GM12864 (cell line): ENCODE results near the gene ZNF438.
"Not testable (repeated sequence)": the region's sequence is repeated elsewhere in the genome, so short reads cannot be mapped to it uniquely, and the experiment has no call there.

Experiments
- DNase-seq: peaks from one replicate; pipeline ENCODE4 v3.0.0-alpha.2; 2011; ENCODE audit warnings: low read depth
- H3K4me3 ChIP-seq: 2 replicates; pipeline ENCODE4 v1.5.1; 2011; ENCODE audit warnings: mild to moderate bottlenecking, low read depth, low read length, control low read depth
- TF ChIP-seq, protein P1 (sequence below): IDR thresholded peaks from 2 replicates; pipeline ENCODE4 v1.5.1; 2011; ENCODE audit warnings: low read depth, mild to moderate bottlenecking, moderate library complexity, low read length, control low read depth, inconsistent platforms; ENCODE audit errors: missing control alignments

ZNF438 gene

DNA sequence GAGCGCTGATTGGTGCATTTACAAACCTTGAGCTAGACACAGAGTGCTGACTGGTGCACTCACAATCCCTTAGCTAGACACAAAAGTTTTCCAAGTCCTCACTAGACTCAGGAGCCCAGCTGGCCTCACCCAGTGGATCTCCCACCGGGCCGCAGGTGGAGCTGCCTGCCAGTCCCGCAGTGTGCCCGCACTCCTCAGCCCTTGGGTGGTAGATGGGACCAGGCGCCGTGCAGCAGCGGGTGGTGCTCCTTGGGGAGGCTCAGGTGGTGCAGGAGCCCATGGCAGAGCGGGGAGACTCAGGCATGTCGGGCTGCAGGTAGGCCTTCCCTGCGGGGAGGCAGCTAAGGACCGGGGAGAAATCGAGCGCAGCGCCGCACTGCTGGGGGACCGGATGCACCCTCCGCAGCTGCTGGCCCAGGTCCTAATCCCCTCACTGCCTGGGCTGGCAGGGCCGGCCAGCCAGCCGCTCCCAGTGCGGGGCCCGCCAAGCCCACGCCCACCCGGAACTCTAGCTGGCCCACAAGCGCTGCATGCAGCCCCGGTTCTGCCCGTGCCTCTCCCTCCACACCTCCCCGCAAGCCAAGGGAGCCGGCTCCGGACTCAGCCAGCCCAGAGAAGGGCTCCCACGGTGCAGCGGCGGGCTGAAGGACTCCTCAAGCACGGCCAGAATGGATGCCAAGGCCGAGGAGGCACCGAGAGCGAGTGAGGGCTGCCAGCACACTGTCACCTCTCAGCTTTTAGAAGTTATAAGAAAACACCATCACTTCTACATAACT lies 128.9 kb downstream of the ZNF438 start:
- TF ChIP-seq, protein P1, sequence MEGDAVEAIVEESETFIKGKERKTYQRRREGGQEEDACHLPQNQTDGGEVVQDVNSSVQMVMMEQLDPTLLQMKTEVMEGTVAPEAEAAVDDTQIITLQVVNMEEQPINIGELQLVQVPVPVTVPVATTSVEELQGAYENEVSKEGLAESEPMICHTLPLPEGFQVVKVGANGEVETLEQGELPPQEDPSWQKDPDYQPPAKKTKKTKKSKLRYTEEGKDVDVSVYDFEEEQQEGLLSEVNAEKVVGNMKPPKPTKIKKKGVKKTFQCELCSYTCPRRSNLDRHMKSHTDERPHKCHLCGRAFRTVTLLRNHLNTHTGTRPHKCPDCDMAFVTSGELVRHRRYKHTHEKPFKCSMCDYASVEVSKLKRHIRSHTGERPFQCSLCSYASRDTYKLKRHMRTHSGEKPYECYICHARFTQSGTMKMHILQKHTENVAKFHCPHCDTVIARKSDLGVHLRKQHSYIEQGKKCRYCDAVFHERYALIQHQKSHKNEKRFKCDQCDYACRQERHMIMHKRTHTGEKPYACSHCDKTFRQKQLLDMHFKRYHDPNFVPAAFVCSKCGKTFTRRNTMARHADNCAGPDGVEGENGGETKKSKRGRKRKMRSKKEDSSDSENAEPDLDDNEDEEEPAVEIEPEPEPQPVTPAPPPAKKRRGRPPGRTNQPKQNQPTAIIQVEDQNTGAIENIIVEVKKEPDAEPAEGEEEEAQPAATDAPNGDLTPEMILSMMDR: no peak
- DNase-seq: no peak
- H3K4me3 ChIP-seq: no peak overlapping the region

- not testable (repeated sequence) for DNase-seq, H3K4me3 ChIP-seq
Observed at GRCh38 chr10:30901487-30901886, 130.2 kb downstream of the ZNF438 start.

- DNase-seq: no peak
- TF ChIP-seq, protein P1: no peak
- H3K4me3 ChIP-seq: no peak overlapping the region
Observed at GRCh38 chr10:30898964-30899363, 132.7 kb downstream of the ZNF438 start.

DNA sequence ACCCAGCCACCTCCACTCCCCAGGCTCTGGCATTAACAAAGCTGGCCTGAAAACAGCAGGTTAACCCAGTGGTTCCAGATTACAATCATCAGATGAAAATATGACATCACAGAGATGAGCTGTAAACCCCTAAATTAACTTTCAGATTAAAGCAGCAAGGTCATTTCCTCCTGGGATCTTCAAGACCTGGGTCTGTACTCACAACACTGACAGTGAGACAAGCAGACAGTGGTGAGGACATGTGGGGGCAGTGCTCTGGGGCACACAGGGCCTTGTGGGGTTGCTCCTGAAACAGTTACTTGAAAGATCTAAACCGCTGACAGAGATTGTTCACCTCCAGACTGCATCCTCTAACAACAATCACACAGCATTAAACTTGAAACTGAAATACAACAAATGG lies 134.1 kb downstream of the ZNF438 start:
- no peak for DNase-seq
- H3K4me3 ChIP-seq: no peak overlapping the region
- TF ChIP-seq, protein P1: no peak

GRCh38 chr10:30897048-30897447 lies 134.6 kb downstream of the ZNF438 start:
- no peak overlapping the region for H3K4me3 ChIP-seq
- TF ChIP-seq, protein P1: no peak
- DNase-seq: no peak

DNA sequence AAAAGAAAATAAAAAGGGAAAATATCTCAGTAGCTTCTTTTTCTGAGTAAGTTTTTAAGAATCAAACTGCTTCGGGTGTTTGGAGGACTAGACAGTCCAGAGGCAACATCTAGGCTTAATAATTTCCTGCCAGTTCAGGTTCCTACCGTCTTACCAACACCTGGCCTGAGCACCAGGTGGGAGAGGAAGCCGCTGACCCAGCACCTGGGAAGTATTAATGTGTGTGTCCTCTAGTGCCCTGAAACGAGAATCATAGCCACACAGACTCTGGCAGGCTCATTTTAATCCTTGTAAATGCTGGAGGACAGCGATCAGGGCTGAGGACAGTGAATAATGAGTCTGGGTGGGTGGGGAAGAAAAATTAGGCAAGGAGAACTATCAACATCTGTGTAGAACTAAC lies 137.4 kb downstream of the ZNF438 start:
- no peak overlapping the region for H3K4me3 ChIP-seq
- no peak for DNase-seq
- TF ChIP-seq, protein P1: no peak

DNA sequence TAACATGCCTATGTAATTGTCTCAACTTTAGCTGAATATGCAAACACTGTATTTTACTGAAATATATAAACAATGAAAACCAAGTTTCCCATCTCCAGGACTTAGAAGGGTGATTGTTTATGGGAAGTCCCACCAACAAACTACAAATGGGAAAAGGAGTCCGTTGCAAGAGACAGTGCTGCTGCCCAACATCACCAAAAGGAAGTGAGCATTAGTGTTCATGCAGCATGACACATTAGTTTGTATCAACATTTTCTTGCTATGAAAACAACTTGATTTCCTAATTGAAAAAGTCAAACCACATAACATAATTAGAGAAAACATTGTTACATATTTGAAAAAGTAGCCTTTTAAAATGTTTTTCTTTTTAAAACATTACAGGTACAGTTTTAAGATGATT lies 138.5 kb downstream of the ZNF438 start:
- no peak overlapping the region for H3K4me3 ChIP-seq
- TF ChIP-seq, protein P1: no peak
- no peak for DNase-seq

DNA sequence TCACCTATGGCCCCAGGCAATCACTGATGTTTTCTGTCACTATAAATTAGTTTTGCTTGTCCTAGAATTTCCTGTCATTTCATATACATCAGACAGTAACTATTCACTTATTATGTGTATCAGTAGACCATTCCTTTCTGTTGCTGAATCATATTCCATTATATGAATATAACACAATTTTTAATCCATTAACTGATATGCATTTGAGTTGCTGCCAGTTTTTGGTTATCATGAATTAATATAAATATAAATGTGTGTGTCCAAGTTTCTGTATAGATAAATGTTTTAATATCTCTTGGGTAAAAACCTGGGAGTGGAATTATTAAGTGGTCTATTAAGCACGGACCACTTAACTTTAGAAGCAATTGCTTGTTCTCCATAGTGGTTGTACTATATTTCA lies 143.8 kb downstream of the ZNF438 start:
- no peak overlapping the region for H3K4me3 ChIP-seq
- no peak for DNase-seq
- TF ChIP-seq, protein P1: no peak
